HepG2 (cell line): ENCODE data around the gene IL17RB. TPM values are rescaled to one million over a fixed set of nuclear protein-coding genes. Genes with fewer than 3 reads are reported as not detected.

Source experiments
- ATAC-seq: fragments of 200-7000 bp; cut with Tn5 transposase; 3 replicates; pipeline ENCODE4 v1.9.1; 2020; ENCODE audit warnings: mild to moderate bottlenecking, moderate library complexity
- BruUV-seq: library from RNA; stranded (reverse); fragments of 400-500 nt; replicated peaks from 2 replicates; lab custom pipeline; 2021; lab: Mats Ljungman, UMichigan
- CTCF ChIA-PET: fragments of 300-600 bp; formaldehyde crosslinking; extraction: SDS; loops from one replicate; lab custom pipeline; 2021; ENCODE audit warnings: low total read pairs, inconsistent platforms, low intra/inter-chr PET ratio; lab: Yijun Ruan, JAX
- POLR2A ChIA-PET: fragments of 350-600 bp; sonication (Branson Sonifier 250); formaldehyde crosslinking; loops from one replicate; lab custom pipeline; 2020; ENCODE audit warnings: antibody characterized with exemption, inconsistent platforms; lab: Yijun Ruan, JAX
- DNase-seq: peaks from one replicate; pipeline ENCODE4 v3.0.0-alpha.2; 2015; ENCODE audit warnings: low spot score
- FAIRE-seq: peaks from 3 replicates; lab custom pipeline; 2011; peaks lifted over from hg19 to GRCh38; lab: Jason Lieb, UNC
- H2AFZ ChIP-seq: one replicate; pipeline ENCODE4 v1.6.1; 2011; ENCODE audit warnings: low read length, inconsistent platforms
- H3K27ac ChIP-seq: fragments of 300-600 bp; 3 replicates; pipeline ENCODE4 v1.8.0; 2011; ENCODE audit warnings: mixed run types, mild to moderate bottlenecking, mixed read lengths, low read length, inconsistent platforms; ENCODE audit not compliant: insufficient read depth; ENCODE audit errors: extremely low read length
- H3K27me3 ChIP-seq, 2 experiments: fragments of 200-600 bp in 1 of 2; 2 replicates in 1 of 2; 3 replicates in 1 of 2; pipeline versions ENCODE4 v1.6.0 to v1.8.0; 2011; ENCODE audit warnings: low read length in 2 of 2, mild to moderate bottlenecking in 2 of 2, moderate library complexity in 2 of 2, inconsistent platforms in 1 of 2; ENCODE audit not compliant: insufficient read depth in 2 of 2, control insufficient read depth in 1 of 2
- H3K36me3 ChIP-seq, 2 experiments: fragments of 200-600 bp in 1 of 2; replicated peaks in 1 of 2; 2 replicates in 1 of 2; 3 replicates in 1 of 2; pipeline versions ENCODE4 v1.5.1 to v1.8.0; 2011; ENCODE audit warnings: low read length in 2 of 2, inconsistent platforms in 1 of 2; ENCODE audit not compliant: insufficient read depth in 2 of 2, control insufficient read depth in 1 of 2
- H3K4me1 ChIP-seq: 2 replicates; pipeline ENCODE4 v1.5.1; 2012; ENCODE audit warnings: low read length, inconsistent platforms; ENCODE audit not compliant: insufficient read depth
- H3K4me2 ChIP-seq: 2 replicates; pipeline ENCODE4 v1.6.0; 2011; ENCODE audit warnings: low read depth, low read length, inconsistent platforms
- H3K4me3 ChIP-seq, 3 experiments: fragments of 200-600 bp in 1 of 3; sonication (generic), shearing (Covaris generic) in 1 of 3; replicated peaks in 1 of 3; 2 replicates each; pipeline ENCODE4 v1.5.1; 2011 to 2016; ENCODE audit warnings: low read length in 3 of 3, inconsistent platforms in 2 of 3, low read depth in 2 of 3, mild to moderate bottlenecking in 2 of 3, control low read depth in 1 of 3, mixed read lengths in 1 of 3; ENCODE audit not compliant: insufficient read depth in 1 of 3
- H3K79me2 ChIP-seq: one replicate; pipeline ENCODE4 v1.6.1; 2011; ENCODE audit warnings: low read length, inconsistent platforms; ENCODE audit not compliant: insufficient read depth
- H3K9ac ChIP-seq: 2 replicates; pipeline ENCODE4 v1.6.0; 2011; ENCODE audit warnings: mild to moderate bottlenecking, low read depth, low read length, inconsistent platforms; ENCODE audit not compliant: insufficient read depth
- H3K9me3 ChIP-seq: 2 replicates; pipeline ENCODE4 v1.5.1; 2012; ENCODE audit warnings: mild to moderate bottlenecking, low read length
- H4K20me1 ChIP-seq: 2 replicates; pipeline ENCODE4 v1.6.0; 2011; ENCODE audit warnings: inconsistent platforms, mild to moderate bottlenecking, low read length, moderate library complexity; ENCODE audit not compliant: insufficient read depth
- AGO2 ChIP-seq: fragments of 200-400 bp; formaldehyde crosslinking; optimal IDR thresholded peaks from 2 replicates; pipeline ENCODE3; 2017; ENCODE audit warnings: mild to moderate bottlenecking, low read depth, low read length, moderate library complexity
- BATF2 ChIP-seq: sonication (generic); formaldehyde crosslinking; IDR thresholded peaks from 2 replicates; pipeline ENCODE4 v1.8.0; 2022; ENCODE audit warnings: mild to moderate bottlenecking, missing genetic modification reagents, moderate library complexity
- CREB3 ChIP-seq: sonication (generic); formaldehyde crosslinking; IDR thresholded peaks from 2 replicates; pipeline ENCODE4 v1.5.0; 2020; ENCODE audit warnings: missing genetic modification reagents
- MEF2D ChIP-seq: sonication (generic); formaldehyde crosslinking; IDR thresholded peaks from 2 replicates; pipeline ENCODE4 v1.5.1; 2020; ENCODE audit warnings: mild to moderate bottlenecking, missing genetic modification reagents
- MLXIP ChIP-seq: sonication (generic); formaldehyde crosslinking; IDR thresholded peaks from 2 replicates; pipeline ENCODE4 v1.9.0; 2021; ENCODE audit warnings: missing genetic modification reagents, borderline replicate concordance
- MXD1 ChIP-seq: sonication (generic); formaldehyde crosslinking; IDR thresholded peaks from 2 replicates; pipeline ENCODE4 v1.4.0; 2020; ENCODE audit warnings: mild to moderate bottlenecking, missing genetic modification reagents
- NAIF1 ChIP-seq: sonication (generic); formaldehyde crosslinking; IDR thresholded peaks from 2 replicates; pipeline ENCODE4 v1.5.0; 2020; ENCODE audit warnings: mild to moderate bottlenecking, missing genetic modification reagents, borderline replicate concordance
- SP2 ChIP-seq: sonication (generic); formaldehyde crosslinking; IDR thresholded peaks from 2 replicates; pipeline ENCODE4 v1.5.1; 2020; ENCODE audit warnings: mild to moderate bottlenecking, missing genetic modification reagents
- ZBTB14 ChIP-seq: sonication (generic); formaldehyde crosslinking; IDR thresholded peaks from 2 replicates; pipeline ENCODE4 v1.4.0; 2020; ENCODE audit warnings: missing genetic modification reagents
- ZNF18 ChIP-seq: sonication (generic); formaldehyde crosslinking; IDR thresholded peaks from 2 replicates; pipeline ENCODE4 v1.8.0; 2022; ENCODE audit warnings: mild to moderate bottlenecking, missing genetic modification reagents; ENCODE audit not compliant: insufficient replicate concordance
- ZNF577 ChIP-seq: sonication (generic); formaldehyde crosslinking; IDR thresholded peaks from 2 replicates; pipeline ENCODE4 v1.4.0; 2020; ENCODE audit warnings: mild to moderate bottlenecking, low read depth, missing genetic modification reagents, borderline replicate concordance
- ZNF790 ChIP-seq: sonication (generic); formaldehyde crosslinking; IDR thresholded peaks from 2 replicates; pipeline ENCODE4 v1.8.0; 2022; ENCODE audit warnings: missing genetic modification reagents, mild to moderate bottlenecking, borderline replicate concordance
- WGBS: methylation state at CpG from one replicate; pipeline ENCODE4 v1.1.6; 2017; ENCODE audit warnings: low lambda C conversion rate; 5-methylcytosine and 5-hydroxymethylcytosine counted together
- in situ Hi-C: cut with HindIII; loops from 2 replicates; pipeline ENCODE4 v1.10.0; 2017; ENCODE audit warnings: low pct_unique_long_range_greater_than_20kb; ENCODE audit not compliant: extremely low pct_ligation_motif_present
- intact Hi-C: fragments of 100-400 bp; cut with micrococcal nuclease; formaldehyde crosslinking; loops from one replicate; pipeline ENCODE4 v1.10.0; 2022; ENCODE audit not compliant: unreplicated experiment
- polyA plus RNA-seq, 8 experiments: library from polyadenylated mRNA; depleted of rRNA in 3 of 8; stranded (reverse) in 7 of 8; unstranded in 1 of 8; fragments of >200 nt; fragmentation: Illumina TruSeq in 4 of 8; extraction: Trizol in 4 of 8; gene quantifications; 2 replicates each; pipeline versions ENCODE4 v1.2.1 to v1.2.3, GENCODE V29; 2011 to 2016; ENCODE audit warnings: low read depth in 4 of 8, missing spikeins in 1 of 8, mixed read lengths in 1 of 8; ENCODE audit not compliant: insufficient read depth in 1 of 8
- total RNA-seq, 5 experiments: library from RNA; depleted of rRNA; stranded (reverse); fragments of >200 nt; fragmentation: Illumina TruSeq; extraction: Trizol; gene quantifications; 2 replicates each; pipeline ENCODE4 v1.2.3, GENCODE V29; 2016; ENCODE audit warnings: low read depth in 1 of 5

IL17RB gene
- total and polyA plus RNA-seq, 2 of the 13 experiments (the other 11 are each of a cell fraction or from before 2014, with no cell fraction given), result 130 to 190 TPM

GRCh38 chr3:53845881-53846133, 561 bp upstream of the IL17RB start (continued):
- no peak for TF ChIP-seq ZBTB14 (CRISPR knock-in tag)
- 0 out of 2 replicates have a peak, but pooled peaks have one; percentile 16 for TF ChIP-seq BATF2 (CRISPR knock-in tag)
- TF ChIP-seq MXD1 (CRISPR knock-in tag), result no peak
- no peak for TF ChIP-seq ZNF790 (CRISPR knock-in tag)
- peak; percentile 83 for TF ChIP-seq AGO2

- H3K27ac ChIP-seq, result peak overlapping the region; percentile 98
- intact Hi-C loops (no loop called here), in situ Hi-C loops (loop anchor here (5.0 kb wide), 1 partner anchor 35 kb away; the partner anchor contains the start of gene ACTR8)
- peaks cover 7% of the 10 kb centered on the region for H4K20me1 ChIP-seq
- FAIRE-seq (no peak), DNase-seq (no peak), ATAC-seq (no peak)
- peak overlapping the region; percentile 97 for H3K9ac ChIP-seq
- peaks cover 63% of the 10 kb centered on the region for H3K79me2 ChIP-seq
- peak overlapping the region; percentile 98 for H3K4me2 ChIP-seq
- peaks cover 7 to 22% of the 10 kb centered on the region in 2 experiments; a peak in 4 of 5 replicates for H3K36me3 ChIP-seq
- no peak overlapping the region for H2AFZ ChIP-seq
- no peaks in the 10 kb centered on the region; a peak in 1 of 5 replicates for H3K27me3 ChIP-seq
- TSS peak; percentile 54 for BruUV-seq
- H3K9me3 ChIP-seq, result no peaks in the 10 kb centered on the region
- whole genome bisulfite sequencing, result 5% methylated on average over 10 of the region's 10 CpGs
- ChIA-PET POLR2A (interaction anchor here (1.1 to 4.6 kb wide), 6 partner anchors 10 to 687 kb away, joined by 3 to 37 read pairs (median 4); partner anchors contain the start of gene ACTR8), CTCF (no interaction called here)
- H3K4me1 ChIP-seq, result peaks cover 50% of the 10 kb centered on the region
- H3K4me3 ChIP-seq, result peak overlapping the region; percentile 73 to 92 (median 77)
- 0 out of 2 replicates have a peak, but pooled peaks have one; percentile 11 for TF ChIP-seq MEF2D (CRISPR knock-in tag)
- no peak for TF ChIP-seq CREB3 (CRISPR knock-in tag)
- 0 out of 2 replicates have a peak, but pooled peaks have one; percentile 5 for TF ChIP-seq NAIF1 (CRISPR knock-in tag)
- TF ChIP-seq ZNF577 (CRISPR knock-in tag), result 0 out of 2 replicates have a peak, but pooled peaks have one; percentile 6
- no peak for TF ChIP-seq MLXIP
- peak; percentile 19 for TF ChIP-seq ZNF18
- peak; percentile 3; the same call in 1 of the 2 replicates for TF ChIP-seq SP2
Measured at GRCh38 chr3:53846851-53847155, 435 bp downstream of the IL17RB start.
